Mesodermal cell (in vitro differentiated cells): ENCODE data around the gene UMODL1.

Source experiments
- H3K27ac ChIP-seq: 2 replicates; pipeline ENCODE4 v1.7.0; 2013; ENCODE audit warnings: mild to moderate bottlenecking, low read depth, low read length, moderate library complexity; ENCODE audit not compliant: severe bottlenecking
- H3K36me3 ChIP-seq: 2 replicates; pipeline ENCODE4 v1.7.1; 2013; ENCODE audit warnings: mild to moderate bottlenecking, low read length, moderate library complexity; ENCODE audit not compliant: control insufficient read depth, insufficient read depth
- H3K4me1 ChIP-seq: one replicate; pipeline ENCODE4 v1.7.1; 2013; ENCODE audit warnings: mild to moderate bottlenecking, low read length; ENCODE audit not compliant: insufficient read depth, control insufficient read depth, poor library complexity, severe bottlenecking
- H3K4me3 ChIP-seq: 2 replicates; pipeline ENCODE4 v1.7.0; 2013; ENCODE audit warnings: low read length, control low read depth, mild to moderate bottlenecking; ENCODE audit not compliant: insufficient read depth, poor library complexity, severe bottlenecking; ENCODE audit errors: extremely low read depth
- H3K9me3 ChIP-seq: 2 replicates; pipeline ENCODE4 v1.7.1; 2013; ENCODE audit warnings: mild to moderate bottlenecking, low read length, moderate library complexity; ENCODE audit not compliant: control insufficient read depth
- WGBS, 2 experiments: methylation state at CpG; one replicate each; pipeline ENCODE4 v1.1.5; 2013; ENCODE audit warnings: missing lambda C conversion rate in 2 of 2; ENCODE audit not compliant: insufficient coverage in 2 of 2; 5-methylcytosine and 5-hydroxymethylcytosine counted together

The UMODL1 gene

GRCh38 chr21:42123219-42123908 is 52.2 kb downstream of the UMODL1 start:
- H3K9me3 ChIP-seq = no peaks in the 10 kb centered on the region
- H3K4me3 ChIP-seq = no peak overlapping the region
- peaks cover 3% of the 10 kb centered on the region for H3K4me1 ChIP-seq
- 89 to 94% methylated on average over 14 of the region's 14 CpGs for WGBS, 2 experiments
- no peaks in the 10 kb centered on the region for H3K36me3 ChIP-seq
- H3K27ac ChIP-seq = no peak overlapping the region

GRCh38 chr21:42124081-42124480 is 53.0 kb downstream of the UMODL1 start:
- H3K4me3 ChIP-seq = no peak overlapping the region
- peaks cover 3% of the 10 kb centered on the region for H3K4me1 ChIP-seq
- no peaks in the 10 kb centered on the region for H3K9me3 ChIP-seq
- 92 to 93% methylated on average over 12 to 13 of the region's 13 CpGs for WGBS, 2 experiments
- no peak overlapping the region for H3K27ac ChIP-seq
- H3K36me3 ChIP-seq = no peaks in the 10 kb centered on the region

GRCh38 chr21:42124826-42125570 is 53.9 kb downstream of the UMODL1 start:
- peaks cover 3% of the 10 kb centered on the region for H3K4me1 ChIP-seq
- no peaks in the 10 kb centered on the region for H3K36me3 ChIP-seq
- no peaks in the 10 kb centered on the region for H3K9me3 ChIP-seq
- no peak overlapping the region for H3K27ac ChIP-seq
- no peak overlapping the region for H3K4me3 ChIP-seq
- 86 to 87% methylated on average over 19 of the region's 19 CpGs for WGBS, 2 experiments

DNA sequence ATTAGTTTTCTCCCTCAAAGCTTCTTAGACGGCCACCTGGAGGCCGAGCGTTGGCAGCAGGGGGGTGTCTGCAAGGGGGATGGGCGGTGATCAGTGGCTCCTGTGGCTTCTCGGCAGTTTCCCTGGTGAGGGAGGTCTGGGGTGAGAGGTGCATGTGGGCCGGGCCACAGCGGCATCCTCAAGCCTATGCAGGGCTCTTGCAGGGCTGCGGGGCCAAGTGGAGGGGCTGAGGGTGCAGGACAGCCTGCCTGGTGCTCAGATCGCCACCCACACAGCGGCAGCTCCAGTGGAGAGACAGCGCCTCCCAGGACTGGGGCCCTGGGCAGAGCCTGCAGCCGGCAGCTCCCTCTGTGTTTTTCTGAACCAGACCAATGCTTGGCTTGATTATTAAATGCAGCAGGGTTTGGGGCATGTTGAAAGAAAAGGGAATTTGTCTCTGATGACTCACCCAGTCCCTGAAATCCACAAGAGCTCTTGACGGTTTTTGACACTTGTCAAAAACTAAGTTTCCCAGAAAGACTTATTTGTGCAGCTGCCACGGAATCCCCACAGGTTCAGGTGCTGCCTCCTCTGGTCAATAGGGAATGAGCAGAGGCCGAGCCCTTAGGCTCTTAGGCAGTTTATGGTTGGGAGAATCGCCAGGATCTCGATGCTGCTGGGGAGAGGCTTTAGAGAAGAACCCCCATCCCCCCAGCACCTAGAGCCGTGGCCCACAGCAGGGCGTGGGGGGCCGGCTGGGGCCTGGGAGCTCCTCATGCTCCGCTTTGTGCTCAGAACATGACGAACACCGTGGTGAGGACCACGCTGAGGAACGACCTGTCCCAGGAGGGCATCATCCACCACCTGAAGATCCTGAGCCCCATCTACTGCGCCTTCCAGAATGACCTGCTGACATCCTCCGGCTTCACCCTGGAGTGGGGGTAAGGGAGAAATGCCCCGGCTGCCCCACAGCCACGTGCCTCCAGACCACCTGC is 54.7 kb downstream of the UMODL1 start:
- peaks cover 3% of the 10 kb centered on the region for H3K4me1 ChIP-seq
- no peaks in the 10 kb centered on the region for H3K36me3 ChIP-seq
- H3K4me3 ChIP-seq = no peak overlapping the region
- no peak overlapping the region for H3K27ac ChIP-seq
- H3K9me3 ChIP-seq = no peaks in the 10 kb centered on the region
- 82 to 84% methylated on average over 19 to 23 of the region's 29 CpGs for WGBS, 2 experiments

GRCh38 chr21:42127164-42128150 is 56.3 kb downstream of the UMODL1 start:
- no peaks in the 10 kb centered on the region for H3K36me3 ChIP-seq
- H3K4me1 ChIP-seq = peaks cover 3% of the 10 kb centered on the region
- 90 to 95% methylated on average over 31 to 33 of the region's 36 CpGs for WGBS, 2 experiments
- H3K27ac ChIP-seq = no peak overlapping the region
- no peak overlapping the region for H3K4me3 ChIP-seq
- no peaks in the 10 kb centered on the region for H3K9me3 ChIP-seq

- 92 to 95% methylated on average over 3 to 4 of the region's 11 CpGs for WGBS, 2 experiments
- no peaks in the 10 kb centered on the region for H3K36me3 ChIP-seq
- H3K9me3 ChIP-seq = no peaks in the 10 kb centered on the region
- H3K4me3 ChIP-seq = no peak overlapping the region
- no peak overlapping the region for H3K27ac ChIP-seq
- peaks cover 3% of the 10 kb centered on the region for H3K4me1 ChIP-seq
Observed at GRCh38 chr21:42129300-42130266, 58.5 kb downstream of the UMODL1 start.

DNA sequence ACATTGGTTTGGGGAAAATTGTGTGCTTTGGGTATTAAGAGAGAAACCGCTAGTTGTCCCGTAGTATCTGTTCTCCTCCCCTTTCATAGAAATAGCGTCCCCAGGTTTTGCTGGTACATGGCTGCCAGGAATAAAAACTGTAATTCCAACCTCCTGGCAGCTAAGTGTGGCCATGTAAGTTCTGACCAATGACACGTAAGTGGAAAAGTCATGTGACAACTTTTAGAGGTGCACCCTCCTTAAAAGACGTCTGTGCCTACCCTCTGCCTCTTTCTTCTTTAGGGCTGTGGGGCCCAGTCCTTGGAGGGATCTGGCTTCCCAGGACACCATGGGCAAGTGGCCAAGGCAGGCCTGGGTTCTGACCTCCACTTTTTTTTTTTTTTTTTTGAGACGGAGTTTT is 59.3 kb downstream of the UMODL1 start:
- H3K27ac ChIP-seq = no peak overlapping the region
- H3K4me3 ChIP-seq = no peak overlapping the region
- WGBS, 2 experiments = 78 to 87% methylated on average over 2 to 4 of the region's 6 CpGs
- H3K9me3 ChIP-seq = no peaks in the 10 kb centered on the region
- no peaks in the 10 kb centered on the region for H3K36me3 ChIP-seq
- H3K4me1 ChIP-seq = peaks cover 3% of the 10 kb centered on the region

GRCh38 chr21:42132183-42132582 is 61.1 kb downstream of the UMODL1 start:
- Histone ChIP-seq H3K9me3 (no peaks in the 10 kb centered on the region), H3K27ac (no peak overlapping the region), H3K36me3 (no peaks in the 10 kb centered on the region), H3K4me3 (no peak overlapping the region), H3K4me1 (no peaks in the 10 kb centered on the region)
- WGBS, 2 experiments = 69 to 91% methylated on average over 1 of the region's 1 CpG

- WGBS, 2 experiments = 84 to 88% methylated on average over 5 to 8 of the region's 8 CpGs
- H3K36me3 ChIP-seq = no peaks in the 10 kb centered on the region
- H3K4me1 ChIP-seq = no peaks in the 10 kb centered on the region
- no peak overlapping the region for H3K27ac ChIP-seq
- H3K4me3 ChIP-seq = no peak overlapping the region
- no peaks in the 10 kb centered on the region for H3K9me3 ChIP-seq
Observed at GRCh38 chr21:42133131-42133530, 62.0 kb downstream of the UMODL1 start.
